Neural cell (in vitro differentiated cells): ENCODE results near the gene LIME1. TPM values are rescaled to one million over a fixed set of nuclear protein-coding genes. Genes with fewer than 3 reads are reported as not detected.

ENCODE experiments used
- H2AFZ ChIP-seq: fragments of 200-600, 300-800 bp; sonication (generic), shearing (Covaris generic); 2 replicates; pipeline ENCODE4 v1.6.0; 2014; ENCODE audit warnings: low read depth, mild to moderate bottlenecking, antibody characterized with exemption, low read length, moderate library complexity
- H3F3A ChIP-seq: fragments of 200-600 bp; shearing (Covaris generic); 2 replicates; pipeline ENCODE4 v1.6.1; 2016; ENCODE audit warnings: mild to moderate bottlenecking, moderate library complexity, mixed read lengths, antibody characterized with exemption, low read length; ENCODE audit not compliant: insufficient read depth, poor library complexity, severe bottlenecking
- H3K27ac ChIP-seq: fragments of 200-600, 300-800 bp; sonication (generic), shearing (Covaris generic); 2 replicates; pipeline ENCODE4 v1.5.1; 2014; ENCODE audit warnings: mild to moderate bottlenecking, low read length, moderate library complexity
- H3K27me3 ChIP-seq: fragments of 300-800, 200-600 bp; sonication (generic), shearing (Covaris generic); 2 replicates; pipeline ENCODE4 v1.6.0; 2014; ENCODE audit warnings: mild to moderate bottlenecking, low read depth, low read length, moderate library complexity; ENCODE audit not compliant: insufficient read depth
- H3K36me3 ChIP-seq: fragments of 300-800, 200-600 bp; sonication (generic), shearing (Covaris generic); 2 replicates; pipeline ENCODE4 v1.5.1; 2014; ENCODE audit warnings: mild to moderate bottlenecking, antibody characterized with exemption, low read length, moderate library complexity; ENCODE audit not compliant: insufficient read depth
- H3K4me2 ChIP-seq: fragments of 300-800, 200-600 bp; sonication (generic), shearing (Covaris generic); 2 replicates; pipeline ENCODE4 v1.6.0; 2014; ENCODE audit warnings: mild to moderate bottlenecking, low read length
- H3K4me3 ChIP-seq: fragments of 300-800, 200-600 bp; sonication (generic), shearing (Covaris generic); 2 replicates; pipeline ENCODE4 v1.5.1; 2014; ENCODE audit warnings: mild to moderate bottlenecking, low read length, moderate library complexity
- H3K79me2 ChIP-seq: fragments of 200-600 bp; shearing (Covaris generic); replicated peaks from 2 replicates; pipeline ENCODE4 v1.6.0; 2014; ENCODE audit warnings: mild to moderate bottlenecking, low read length, moderate library complexity; ENCODE audit not compliant: insufficient read depth
- H3K9ac ChIP-seq: fragments of 300-800, 200-600 bp; sonication (generic), shearing (Covaris generic); 2 replicates; pipeline ENCODE4 v1.6.1; 2016; ENCODE audit warnings: mild to moderate bottlenecking, low read length, mixed read lengths
- H3K9me2 ChIP-seq: fragments of 200-600 bp; shearing (Covaris generic); 2 replicates; pipeline ENCODE4 v1.6.1; 2016; ENCODE audit warnings: mild to moderate bottlenecking, low read length, mixed read lengths; ENCODE audit not compliant: insufficient read depth
- H3K9me3 ChIP-seq: fragments of 200-600, 300-800 bp; sonication (generic), shearing (Covaris generic); 2 replicates; pipeline ENCODE4 v1.6.1; 2016; ENCODE audit warnings: mild to moderate bottlenecking, mixed run types, low read length, moderate library complexity, mixed read lengths
- H4K20me1 ChIP-seq: fragments of 200-600 bp; shearing (Covaris generic); 2 replicates; pipeline ENCODE4 v1.6.1; 2016; ENCODE audit warnings: mild to moderate bottlenecking, mixed run types; ENCODE audit not compliant: insufficient read depth
- EP300 ChIP-seq: fragments of 450-650 bp; conservative IDR thresholded peaks from 2 replicates; pipeline ENCODE4 v1.6.1; 2014; ENCODE audit warnings: antibody characterized with exemption, mild to moderate bottlenecking, moderate library complexity; ENCODE audit not compliant: poor library complexity, severe bottlenecking
- EZH2 ChIP-seq: fragments of 200-600, 300-800 bp; shearing (Covaris generic), sonication (generic); IDR thresholded peaks from 2 replicates; pipeline ENCODE4 v1.6.1; 2014; ENCODE audit warnings: antibody characterized with exemption, low read length, borderline replicate concordance, mild to moderate bottlenecking; ENCODE audit not compliant: insufficient read depth, poor library complexity, severe bottlenecking
- MXI1 ChIP-seq: fragments of 450-650 bp; conservative IDR thresholded peaks from 2 replicates; pipeline ENCODE4 v1.6.1; 2014; ENCODE audit warnings: antibody characterized with exemption, mild to moderate bottlenecking; ENCODE audit not compliant: poor library complexity, severe bottlenecking
- POLR2AphosphoS5 ChIP-seq: IDR thresholded peaks from 2 replicates; pipeline ENCODE4 v1.6.1; 2012
- RAD21 ChIP-seq: fragments of 450-650 bp; conservative IDR thresholded peaks from 2 replicates; pipeline ENCODE4 v1.6.1; 2014; ENCODE audit warnings: antibody characterized with exemption, mild to moderate bottlenecking, moderate library complexity
- SMC3 ChIP-seq: fragments of 450-650 bp; conservative IDR thresholded peaks from 2 replicates; pipeline ENCODE4 v1.6.1; 2014; ENCODE audit warnings: antibody characterized with exemption, mild to moderate bottlenecking, moderate library complexity; ENCODE audit not compliant: poor library complexity
- TAF1 ChIP-seq: IDR thresholded peaks from 2 replicates; pipeline ENCODE4 v1.6.1; 2012; ENCODE audit warnings: low read depth
- polyA plus RNA-seq: library from polyadenylated mRNA; depleted of rRNA; stranded (reverse); fragments of >200 nt; gene quantifications from 2 replicates; pipeline ENCODE4 v1.2.3, GENCODE V29; 2014
- TF ChIP-seq, protein P1 (sequence below): IDR thresholded peaks from 2 replicates; pipeline ENCODE4 v1.6.1; 2012; ENCODE audit warnings: borderline replicate concordance
- TF ChIP-seq, protein P2 (sequence below): fragments of 450-650 bp; IDR thresholded peaks from 2 replicates; pipeline ENCODE4 v1.5.1; 2014; ENCODE audit warnings: antibody characterized with exemption, mild to moderate bottlenecking, moderate library complexity; ENCODE audit not compliant: poor library complexity, severe bottlenecking

Gene LIME1
- polyA plus RNA-seq, 1 donor from 2014 or later = 65.2 TPM

DNA sequence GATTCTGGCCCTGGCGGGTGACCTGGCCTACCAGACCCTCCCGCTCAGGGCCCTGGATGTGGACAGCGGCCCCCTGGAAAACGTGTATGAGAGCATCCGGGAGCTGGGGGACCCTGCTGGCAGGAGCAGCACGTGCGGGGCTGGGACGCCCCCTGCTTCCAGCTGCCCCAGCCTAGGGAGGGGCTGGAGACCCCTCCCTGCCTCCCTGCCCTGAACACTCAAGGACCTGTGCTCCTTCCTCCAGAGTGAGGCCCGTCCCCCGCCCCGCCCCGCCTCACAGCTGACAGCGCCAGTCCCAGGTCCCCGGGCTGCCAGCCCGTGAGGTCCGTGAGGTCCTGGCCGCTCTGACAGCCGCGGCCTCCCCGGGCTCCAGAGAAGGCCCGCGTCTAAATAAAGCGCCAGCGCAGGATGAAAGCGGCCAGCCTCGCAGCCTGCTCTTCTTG is 2.2 kb downstream of the LIME1 start:
- Histone ChIP-seq H3K4me3 (peak overlapping the region; percentile 56), H3K27ac (peak overlapping the region; percentile 12), H3K9me2 (no peaks in the 10 kb centered on the region), H3K4me2 (no peak overlapping the region), H3K36me3 (no peaks in the 10 kb centered on the region), H3F3A (no peaks in the 10 kb centered on the region), H3K79me2 (no peaks in the 10 kb centered on the region), H2AFZ (no peak overlapping the region), H3K9ac (peak overlapping the region; percentile 50), H3K9me3 (no peaks in the 10 kb centered on the region), H3K27me3 (no peaks in the 10 kb centered on the region), H4K20me1 (no peaks in the 10 kb centered on the region)
- TF ChIP-seq SMC3 (no peak), MXI1 (no peak), TAF1 (no peak), EP300 (no peak), RAD21 (no peak), EZH2 (no peak), POLR2AphosphoS5 (no peak)
- TF ChIP-seq, protein P1, sequence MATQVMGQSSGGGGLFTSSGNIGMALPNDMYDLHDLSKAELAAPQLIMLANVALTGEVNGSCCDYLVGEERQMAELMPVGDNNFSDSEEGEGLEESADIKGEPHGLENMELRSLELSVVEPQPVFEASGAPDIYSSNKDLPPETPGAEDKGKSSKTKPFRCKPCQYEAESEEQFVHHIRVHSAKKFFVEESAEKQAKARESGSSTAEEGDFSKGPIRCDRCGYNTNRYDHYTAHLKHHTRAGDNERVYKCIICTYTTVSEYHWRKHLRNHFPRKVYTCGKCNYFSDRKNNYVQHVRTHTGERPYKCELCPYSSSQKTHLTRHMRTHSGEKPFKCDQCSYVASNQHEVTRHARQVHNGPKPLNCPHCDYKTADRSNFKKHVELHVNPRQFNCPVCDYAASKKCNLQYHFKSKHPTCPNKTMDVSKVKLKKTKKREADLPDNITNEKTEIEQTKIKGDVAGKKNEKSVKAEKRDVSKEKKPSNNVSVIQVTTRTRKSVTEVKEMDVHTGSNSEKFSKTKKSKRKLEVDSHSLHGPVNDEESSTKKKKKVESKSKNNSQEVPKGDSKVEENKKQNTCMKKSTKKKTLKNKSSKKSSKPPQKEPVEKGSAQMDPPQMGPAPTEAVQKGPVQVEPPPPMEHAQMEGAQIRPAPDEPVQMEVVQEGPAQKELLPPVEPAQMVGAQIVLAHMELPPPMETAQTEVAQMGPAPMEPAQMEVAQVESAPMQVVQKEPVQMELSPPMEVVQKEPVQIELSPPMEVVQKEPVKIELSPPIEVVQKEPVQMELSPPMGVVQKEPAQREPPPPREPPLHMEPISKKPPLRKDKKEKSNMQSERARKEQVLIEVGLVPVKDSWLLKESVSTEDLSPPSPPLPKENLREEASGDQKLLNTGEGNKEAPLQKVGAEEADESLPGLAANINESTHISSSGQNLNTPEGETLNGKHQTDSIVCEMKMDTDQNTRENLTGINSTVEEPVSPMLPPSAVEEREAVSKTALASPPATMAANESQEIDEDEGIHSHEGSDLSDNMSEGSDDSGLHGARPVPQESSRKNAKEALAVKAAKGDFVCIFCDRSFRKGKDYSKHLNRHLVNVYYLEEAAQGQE = no peak
- TF ChIP-seq, protein P2, sequence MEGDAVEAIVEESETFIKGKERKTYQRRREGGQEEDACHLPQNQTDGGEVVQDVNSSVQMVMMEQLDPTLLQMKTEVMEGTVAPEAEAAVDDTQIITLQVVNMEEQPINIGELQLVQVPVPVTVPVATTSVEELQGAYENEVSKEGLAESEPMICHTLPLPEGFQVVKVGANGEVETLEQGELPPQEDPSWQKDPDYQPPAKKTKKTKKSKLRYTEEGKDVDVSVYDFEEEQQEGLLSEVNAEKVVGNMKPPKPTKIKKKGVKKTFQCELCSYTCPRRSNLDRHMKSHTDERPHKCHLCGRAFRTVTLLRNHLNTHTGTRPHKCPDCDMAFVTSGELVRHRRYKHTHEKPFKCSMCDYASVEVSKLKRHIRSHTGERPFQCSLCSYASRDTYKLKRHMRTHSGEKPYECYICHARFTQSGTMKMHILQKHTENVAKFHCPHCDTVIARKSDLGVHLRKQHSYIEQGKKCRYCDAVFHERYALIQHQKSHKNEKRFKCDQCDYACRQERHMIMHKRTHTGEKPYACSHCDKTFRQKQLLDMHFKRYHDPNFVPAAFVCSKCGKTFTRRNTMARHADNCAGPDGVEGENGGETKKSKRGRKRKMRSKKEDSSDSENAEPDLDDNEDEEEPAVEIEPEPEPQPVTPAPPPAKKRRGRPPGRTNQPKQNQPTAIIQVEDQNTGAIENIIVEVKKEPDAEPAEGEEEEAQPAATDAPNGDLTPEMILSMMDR = no peak

DNA sequence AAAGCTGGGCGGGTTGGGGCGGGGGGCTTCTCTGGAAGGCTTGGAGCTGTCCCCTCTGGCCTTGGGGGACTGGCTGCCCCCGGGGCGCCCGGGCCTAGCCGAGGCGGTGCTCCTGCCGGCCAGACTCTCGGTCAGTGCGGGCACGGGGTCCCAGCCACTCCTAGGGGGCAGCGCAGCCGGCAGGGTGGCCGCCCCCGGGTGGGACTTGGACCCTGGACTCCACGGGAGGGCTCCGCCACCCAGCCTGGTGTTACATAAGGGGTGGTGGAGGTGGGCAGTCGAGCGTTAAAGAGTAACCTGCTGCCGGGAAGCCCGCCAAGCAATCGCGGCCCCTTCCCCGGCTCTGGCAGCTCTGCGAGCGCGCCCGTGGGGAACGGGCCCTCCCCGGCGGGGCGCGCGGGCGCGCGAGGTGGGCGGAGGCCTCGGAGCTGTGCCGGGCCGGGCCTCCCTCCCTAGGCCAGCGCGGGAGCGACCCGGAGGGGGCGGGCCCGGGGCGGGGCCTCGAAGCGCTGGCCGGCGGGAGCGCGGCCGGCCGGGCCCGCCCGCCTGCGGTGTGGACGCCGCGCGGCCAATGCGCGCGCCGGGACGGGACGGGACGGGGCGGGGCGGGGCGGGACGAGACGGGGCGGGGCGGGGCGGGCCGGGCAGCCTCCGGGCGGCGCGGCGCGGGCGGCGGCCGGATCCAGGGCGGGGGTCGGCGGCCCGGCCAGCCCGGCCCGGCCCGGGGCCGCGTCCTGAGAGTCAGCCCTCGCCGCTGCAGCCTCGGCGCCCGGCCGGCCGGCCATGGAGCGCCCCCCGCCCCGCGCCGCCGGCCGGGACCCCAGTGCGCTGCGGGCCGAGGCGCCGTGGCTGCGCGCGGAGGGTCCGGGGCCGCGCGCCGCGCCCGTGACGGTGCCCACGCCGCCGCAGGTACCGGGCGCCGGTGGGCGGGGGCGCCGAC is 2.9 kb downstream of the LIME1 start, which contains the start of gene SLC2A4RG:
SLC2A4RG (plus strand) TSS at position 647 of the 940 bp plus-strand sequence; CDS start at position 784, 137 bp downstream.
- H3K27me3 ChIP-seq = no peaks in the 10 kb centered on the region
- peak within 1 kb of the TSS; percentile 84 for H3K4me3 ChIP-seq
- no peaks in the 10 kb centered on the region for H3K36me3 ChIP-seq
- no peaks in the 10 kb centered on the region for H3F3A ChIP-seq
- no peaks in the 10 kb centered on the region for H4K20me1 ChIP-seq
- H3K79me2 ChIP-seq = no peaks in the 10 kb centered on the region
- no peaks in the 10 kb centered on the region for H3K9me2 ChIP-seq
- peak within 1 kb of the TSS; percentile 47 for H3K27ac ChIP-seq
- peak within 1 kb of the TSS; percentile 76 for H3K9ac ChIP-seq
- H3K9me3 ChIP-seq = no peaks in the 10 kb centered on the region
- peak within 1 kb of the TSS; percentile 70 for H3K4me2 ChIP-seq
- H2AFZ ChIP-seq = no peak within 1 kb of the TSS
- TF ChIP-seq, protein P2 = no peak
- TF ChIP-seq EZH2 = no peak
- no peak for TF ChIP-seq MXI1
- TF ChIP-seq, protein P1 = no peak
- TF ChIP-seq TAF1 = no peak
- no peak for TF ChIP-seq SMC3
- TF ChIP-seq POLR2AphosphoS5 = no peak
- TF ChIP-seq RAD21 = no peak
- TF ChIP-seq EP300 = no peak
